H9 (cell line): ENCODE measurements around the gene MAMDC4. TPM values are rescaled to one million over a fixed set of nuclear protein-coding genes. Genes with fewer than 3 reads are reported as not detected.

Experiments
- DNase-seq: peaks from one replicate; pipeline ENCODE4 v3.0.0-alpha.2; 2017
- H2AFZ ChIP-seq: one replicate; pipeline ENCODE4 v1.6.1; 2013; ENCODE audit warnings: mild to moderate bottlenecking, low read length, control low read depth, moderate library complexity
- H2AK5ac ChIP-seq: 2 replicates; pipeline ENCODE4 v1.6.1; 2013; ENCODE audit warnings: low read length, control low read depth, mixed read lengths; ENCODE audit not compliant: insufficient read length
- H2BK120ac ChIP-seq: one replicate; pipeline ENCODE4 v1.6.1; 2013; ENCODE audit warnings: low read depth, mild to moderate bottlenecking, low read length, control low read depth, inconsistent platforms; ENCODE audit not compliant: poor library complexity, severe bottlenecking
- H2BK12ac ChIP-seq: 2 replicates; pipeline ENCODE4 v1.6.1; 2013; ENCODE audit warnings: low read length, control low read depth, mixed read lengths, low read depth; ENCODE audit not compliant: insufficient read length
- H2BK15ac ChIP-seq: 2 replicates; pipeline ENCODE4 v1.6.1; 2013; ENCODE audit warnings: low read depth, low read length, control low read depth
- H2BK20ac ChIP-seq: one replicate; pipeline ENCODE4 v1.6.1; 2013; ENCODE audit warnings: low read depth, mild to moderate bottlenecking, low read length, control low read depth, inconsistent platforms; ENCODE audit not compliant: poor library complexity, severe bottlenecking
- H2BK5ac ChIP-seq: 2 replicates; pipeline ENCODE4 v1.6.1; 2013; ENCODE audit warnings: low read length, control low read depth, mixed read lengths; ENCODE audit not compliant: insufficient read length
- H3K14ac ChIP-seq: 2 replicates; pipeline ENCODE4 v1.6.1; 2013; ENCODE audit warnings: low read length, control low read depth; ENCODE audit not compliant: insufficient read depth
- H3K18ac ChIP-seq: 2 replicates; pipeline ENCODE4 v1.6.1; 2013; ENCODE audit warnings: low read depth, mild to moderate bottlenecking, mixed read lengths, low read length, control low read depth; ENCODE audit not compliant: insufficient read length
- H3K23ac ChIP-seq: 2 replicates; pipeline ENCODE4 v1.6.1; 2013; ENCODE audit warnings: low read length, control low read depth, mixed read lengths, low read depth; ENCODE audit not compliant: insufficient read length
- H3K23me2 ChIP-seq: 2 replicates; pipeline ENCODE4 v1.6.1; 2013; ENCODE audit warnings: low read depth, mild to moderate bottlenecking, mixed read lengths, low read length, control low read depth; ENCODE audit not compliant: insufficient read length, poor library complexity, severe bottlenecking
- H3K27ac ChIP-seq: 2 replicates; pipeline ENCODE4 v1.5.1; 2013; ENCODE audit warnings: low read length, control low read depth, mixed read lengths, low read depth; ENCODE audit not compliant: insufficient read length
- H3K27me3 ChIP-seq: 2 replicates; pipeline ENCODE4 v1.6.1; 2013; ENCODE audit warnings: low read length, control low read depth, inconsistent platforms; ENCODE audit not compliant: insufficient read depth
- H3K4ac ChIP-seq: 2 replicates; pipeline ENCODE4 v1.6.1; 2013; ENCODE audit warnings: low read depth, mild to moderate bottlenecking, control low read depth, inconsistent platforms, low read length, moderate library complexity
- H3K4me1 ChIP-seq: 2 replicates; pipeline ENCODE4 v1.6.1; 2013; ENCODE audit warnings: low read length, control low read depth, inconsistent platforms; ENCODE audit not compliant: insufficient read depth
- H3K4me2 ChIP-seq: 2 replicates; pipeline ENCODE4 v1.6.1; 2013; ENCODE audit warnings: low read length, control low read depth, mixed read lengths; ENCODE audit not compliant: insufficient read length, insufficient read depth
- H3K56ac ChIP-seq: 2 replicates; pipeline ENCODE4 v1.6.1; 2013; ENCODE audit warnings: low read depth, mild to moderate bottlenecking, mixed read lengths, low read length, control low read depth; ENCODE audit not compliant: insufficient read length
- H3K79me1 ChIP-seq: 2 replicates; pipeline ENCODE4 v1.6.1; 2013; ENCODE audit warnings: low read depth, mild to moderate bottlenecking, moderate library complexity, low read length, control low read depth, inconsistent platforms; ENCODE audit not compliant: insufficient read depth, poor library complexity, severe bottlenecking
- H3K79me2 ChIP-seq: 2 replicates; pipeline ENCODE4 v1.6.1; 2013; ENCODE audit warnings: low read length, control low read depth, inconsistent platforms; ENCODE audit not compliant: insufficient read depth
- H3K9ac ChIP-seq: 2 replicates; pipeline ENCODE4 v1.6.1; 2013; ENCODE audit warnings: low read length, control low read depth, mixed read lengths; ENCODE audit not compliant: insufficient read length; ENCODE audit errors: extremely low read depth
- H3K9me3 ChIP-seq: one replicate; pipeline ENCODE4 v1.6.1; 2013; ENCODE audit warnings: low read depth, low read length, inconsistent platforms; ENCODE audit not compliant: control insufficient read depth
- H3T11ph ChIP-seq: one replicate; pipeline ENCODE4 v1.6.1; 2013; ENCODE audit warnings: mild to moderate bottlenecking, low read length, control low read depth, inconsistent platforms
- H4K20me1 ChIP-seq: one replicate; pipeline ENCODE4 v1.6.1; 2013; ENCODE audit not compliant: control insufficient read depth, insufficient read length, insufficient read depth
- H4K5ac ChIP-seq: 2 replicates; pipeline ENCODE4 v1.6.1; 2013; ENCODE audit warnings: low read depth, mild to moderate bottlenecking, mixed read lengths, low read length, control low read depth; ENCODE audit not compliant: insufficient read length
- H4K8ac ChIP-seq: replicated peaks from 2 replicates; pipeline ENCODE4 v1.6.1; 2013; ENCODE audit warnings: low read length, control low read depth, mixed read lengths, low read depth; ENCODE audit not compliant: insufficient read length
- H4K91ac ChIP-seq: 2 replicates; pipeline ENCODE4 v1.6.1; 2013; ENCODE audit warnings: low read depth, mild to moderate bottlenecking, moderate library complexity, mixed read lengths, low read length, control low read depth; ENCODE audit not compliant: insufficient read length
- H3K27ac Mint-ChIP-seq, 3 experiments: 2 replicates in 2 of 3; 3 replicates in 1 of 3; pipeline ENCODE4 v1.8.0; 2020 to 2021; ENCODE audit warnings: mixed read lengths in 3 of 3, mild to moderate bottlenecking in 1 of 3, moderate library complexity in 1 of 3
- H3K27me3 Mint-ChIP-seq: 2 replicates; pipeline ENCODE4 v1.8.0; 2021; ENCODE audit warnings: low read depth, mild to moderate bottlenecking, moderate library complexity, mixed read lengths
- H3K36me3 Mint-ChIP-seq, 3 experiments: 2 replicates in 2 of 3; 3 replicates in 1 of 3; pipeline ENCODE4 v1.8.0; 2020 to 2021; ENCODE audit warnings: low read depth in 3 of 3, mixed read lengths in 3 of 3; ENCODE audit not compliant: insufficient read depth in 1 of 3
- H3K4me1 Mint-ChIP-seq, 2 experiments: 2 replicates each; pipeline ENCODE4 v1.8.0; 2020; ENCODE audit warnings: mixed read lengths in 2 of 2
- H3K4me3 Mint-ChIP-seq, 2 experiments: 2 replicates in 1 of 2; 3 replicates in 1 of 2; pipeline ENCODE4 v1.8.0; 2020 to 2021; ENCODE audit warnings: mild to moderate bottlenecking in 2 of 2, mixed read lengths in 2 of 2, moderate library complexity in 1 of 2
- H3K9me3 Mint-ChIP-seq, 2 experiments: 2 replicates in 1 of 2; 3 replicates in 1 of 2; pipeline ENCODE4 v1.8.0; 2020; ENCODE audit warnings: mild to moderate bottlenecking in 2 of 2, mixed read lengths in 2 of 2, moderate library complexity in 1 of 2
- WGBS: extraction: QIAGEN DNeasy Blood & Tissue Kit; methylation state at CpG from one replicate; pipeline ENCODE4 v1.1.7; 2013; ENCODE audit warnings: missing lambda C conversion rate, low lambda C conversion rate, mixed read lengths; ENCODE audit not compliant: insufficient read length; ENCODE audit errors: extremely low coverage; 5-methylcytosine and 5-hydroxymethylcytosine counted together
- total RNA-seq: library from RNA; stranded (reverse); gene quantifications from 2 replicates; pipeline ENCODE4 v1.2.1, GENCODE V29; 2021
- TF ChIP-seq, protein P1 (sequence below): fragments of 200-600 bp; sonication (generic); conservative IDR thresholded peaks from 3 replicates; pipeline ENCODE4 v1.8.0; 2021; ENCODE audit warnings: antibody characterized with exemption, mild to moderate bottlenecking

Gene MAMDC4
- total RNA-seq, 1 experiment from 2014 or later = 9.2 TPM

GRCh38 chr9:136840140-136840876, 11.8 kb upstream of the MAMDC4 start:
- Histone ChIP-seq H2AK5ac (no peak overlapping the region), H3K23ac (no peak overlapping the region), H4K91ac (no peak overlapping the region), H3K4me1 (peaks cover 2% of the 10 kb centered on the region; the same call in 1 of the 2 replicates), H3K14ac (no peak overlapping the region), H2BK120ac (no peak overlapping the region), H2BK5ac (no peak overlapping the region), H3K27ac (no peak overlapping the region), H3K18ac (no peak overlapping the region), H2BK12ac (no peak overlapping the region), H3K79me1 (no peaks in the 10 kb centered on the region), H3K23me2 (no peaks in the 10 kb centered on the region), H2AFZ (no peak overlapping the region), H3K9ac (no peak overlapping the region), H4K5ac (no peak overlapping the region), H2BK15ac (no peak overlapping the region), H3T11ph (no peak overlapping the region), H4K20me1 (no peaks in the 10 kb centered on the region), H3K9me3 (no peaks in the 10 kb centered on the region), H3K27me3 (no peaks in the 10 kb centered on the region), H4K8ac (no peak overlapping the region), H3K56ac (no peak overlapping the region), H3K79me2 (no peaks in the 10 kb centered on the region), H3K4me2 (no peak overlapping the region), H3K4ac (no peak overlapping the region), H2BK20ac (no peak overlapping the region)
- Mint-ChIP-seq H3K4me3 (no peak overlapping the region), H3K9me3 (no peaks in the 10 kb centered on the region), H3K4me1 (peaks cover 16 to 28% of the 10 kb centered on the region in 2 experiments), H3K27me3 (peaks cover 9% of the 10 kb centered on the region; the same call in 1 of the 2 replicates), H3K27ac (peak overlapping the region; percentile 87 to 93 (median 91); a peak in 5 of 7 replicates), H3K36me3 (peaks cover 0 to 15% (median 15%) of the 10 kb centered on the region in 3 experiments; a peak in 4 of 7 replicates)
- WGBS = no CpG with 5 or more reads among the region's 32 CpGs
- TF ChIP-seq, protein P1, sequence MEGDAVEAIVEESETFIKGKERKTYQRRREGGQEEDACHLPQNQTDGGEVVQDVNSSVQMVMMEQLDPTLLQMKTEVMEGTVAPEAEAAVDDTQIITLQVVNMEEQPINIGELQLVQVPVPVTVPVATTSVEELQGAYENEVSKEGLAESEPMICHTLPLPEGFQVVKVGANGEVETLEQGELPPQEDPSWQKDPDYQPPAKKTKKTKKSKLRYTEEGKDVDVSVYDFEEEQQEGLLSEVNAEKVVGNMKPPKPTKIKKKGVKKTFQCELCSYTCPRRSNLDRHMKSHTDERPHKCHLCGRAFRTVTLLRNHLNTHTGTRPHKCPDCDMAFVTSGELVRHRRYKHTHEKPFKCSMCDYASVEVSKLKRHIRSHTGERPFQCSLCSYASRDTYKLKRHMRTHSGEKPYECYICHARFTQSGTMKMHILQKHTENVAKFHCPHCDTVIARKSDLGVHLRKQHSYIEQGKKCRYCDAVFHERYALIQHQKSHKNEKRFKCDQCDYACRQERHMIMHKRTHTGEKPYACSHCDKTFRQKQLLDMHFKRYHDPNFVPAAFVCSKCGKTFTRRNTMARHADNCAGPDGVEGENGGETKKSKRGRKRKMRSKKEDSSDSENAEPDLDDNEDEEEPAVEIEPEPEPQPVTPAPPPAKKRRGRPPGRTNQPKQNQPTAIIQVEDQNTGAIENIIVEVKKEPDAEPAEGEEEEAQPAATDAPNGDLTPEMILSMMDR = no peak
- DNase-seq = peak; percentile 48
